Measurements from ENCODE around the gene SMAD7. TPM values are rescaled to one million over a fixed set of nuclear protein-coding genes. Genes with fewer than 3 reads are reported as not detected.

Gene SMAD7
- total and polyA plus RNA-seq, 7 experiments from 2014 or later, result 5.3 to 79.4 (median 21.4) TPM

GRCh38 chr18:48986851-48987761 is 36.3 kb upstream of the SMAD7 start:
- Histone ChIP-seq H3K9me3 (ENCODE audit: control insufficient read depth in 2 of 3, low read length in 3 of 3) (no peaks in the 10 kb centered on the region), H3K27me3 (ENCODE audit: control insufficient read depth in 2 of 2, insufficient read depth in 2 of 2, low read length in 2 of 2) (no peaks in the 10 kb centered on the region), H3K36me3 (ENCODE audit: control insufficient read depth in 2 of 3, insufficient read depth in 3 of 3, low read length in 3 of 3) (no peaks in the 10 kb centered on the region), H3K4me1 (ENCODE audit: control insufficient read depth in 2 of 2, insufficient read depth in 2 of 2, low read length in 2 of 2) (no peaks in the 10 kb centered on the region), H3K27ac (ENCODE audit: low read depth, low read length) (no peak overlapping the region), H3K4me3 (ENCODE audit: low read length) (no peak overlapping the region)
- Mint-ChIP-seq H3K36me3 (no peaks in the 10 kb centered on the region), H3K27ac (peak overlapping the region in 1 of 9 donors; percentile 46), H3K4me3 (no peak overlapping the region), H3K9me3 (peaks cover 0 to 2% (median 0%) of the 10 kb centered on the region in 11 donors), H3K4me1 (peaks cover 0 to 16% (median 5%) of the 10 kb centered on the region in 7 donors), H3K27me3 (peaks cover 0 to 19% (median 4%) of the 10 kb centered on the region in 5 donors)
- DNase-seq, result no peak
- POLR2A ChIA-PET, result no interaction called here
- CTCF ChIA-PET, result no interaction called here
- intact Hi-C loops (cut with micrococcal nuclease), result no loop called here
- ATAC-seq, result no peak

GRCh38 chr18:48985161-48985560 is 34.4 kb upstream of the SMAD7 start:
- H3K4me1 Mint-ChIP-seq, result peaks cover 0 to 20% (median 10%) of the 10 kb centered on the region in 7 donors
- H3K4me3 Mint-ChIP-seq, result no peak overlapping the region
- no peaks in the 10 kb centered on the region for H3K27me3 ChIP-seq (ENCODE audit: control insufficient read depth in 2 of 2, insufficient read depth in 2 of 2, low read length in 2 of 2)
- no peaks in the 10 kb centered on the region for H3K9me3 ChIP-seq (ENCODE audit: control insufficient read depth in 2 of 3, low read length in 3 of 3)
- ChIA-PET CTCF (interaction anchor here (0.7 kb wide), 1 partner anchor 56 kb away, joined by 3 read pairs; no protein-coding TSS in a partner anchor), POLR2A (interaction anchor here (0.7 kb wide), 2 partner anchors 63 to 225 kb away, joined by 3 read pairs; no protein-coding TSS in a partner anchor)
- H3K4me1 ChIP-seq (ENCODE audit: control insufficient read depth in 2 of 2, insufficient read depth in 2 of 2, low read length in 2 of 2), result no peaks in the 10 kb centered on the region
- ATAC-seq, result no peak
- no peak overlapping the region for H3K27ac Mint-ChIP-seq
- peaks cover under 1 to 29% (median 9%) of the 10 kb centered on the region in 5 donors for H3K27me3 Mint-ChIP-seq
- no peaks in the 10 kb centered on the region for H3K36me3 ChIP-seq (ENCODE audit: control insufficient read depth in 2 of 3, insufficient read depth in 3 of 3, low read length in 3 of 3)
- intact Hi-C loops (cut with micrococcal nuclease), result no loop called here
- no peak overlapping the region for H3K4me3 ChIP-seq (ENCODE audit: low read length)
- no peak overlapping the region for H3K27ac ChIP-seq (ENCODE audit: low read depth, low read length)
- H3K36me3 Mint-ChIP-seq, result no peaks in the 10 kb centered on the region
- DNase-seq, result no peak
- H3K9me3 Mint-ChIP-seq, result peaks cover 0 to 2% (median 0%) of the 10 kb centered on the region in 11 donors

- intact Hi-C loops (cut with micrococcal nuclease), result no loop called here
- Mint-ChIP-seq H3K36me3 (no peaks in the 10 kb centered on the region), H3K9me3 (peaks cover 0 to 2% (median 0%) of the 10 kb centered on the region in 11 donors), H3K4me1 (peaks cover 0 to 20% (median 13%) of the 10 kb centered on the region in 7 donors), H3K27me3 (peaks cover 4 to 32% (median 12%) of the 10 kb centered on the region in 5 donors), H3K27ac (no peak overlapping the region), H3K4me3 (no peak overlapping the region)
- H3K36me3 ChIP-seq (ENCODE audit: control insufficient read depth in 2 of 3, insufficient read depth in 3 of 3, low read length in 3 of 3), result no peaks in the 10 kb centered on the region
- ChIA-PET POLR2A (no interaction called here), CTCF (no interaction called here)
- H3K27me3 ChIP-seq (ENCODE audit: control insufficient read depth in 2 of 2, insufficient read depth in 2 of 2, low read length in 2 of 2), result no peaks in the 10 kb centered on the region
- no peaks in the 10 kb centered on the region for H3K9me3 ChIP-seq (ENCODE audit: control insufficient read depth in 2 of 3, low read length in 3 of 3)
- H3K4me1 ChIP-seq (ENCODE audit: control insufficient read depth in 2 of 2, insufficient read depth in 2 of 2, low read length in 2 of 2), result no peaks in the 10 kb centered on the region
- no peak overlapping the region for H3K27ac ChIP-seq (ENCODE audit: low read depth, low read length)
- ATAC-seq (no peak), DNase-seq (peak in 4 of 9 donors; percentile 17 to 48 (median 28))
- no peak overlapping the region for H3K4me3 ChIP-seq (ENCODE audit: low read length)
Observed at GRCh38 chr18:48983793-48984437, 33.1 kb upstream of the SMAD7 start.

GRCh38 chr18:48982266-48982665 is 31.5 kb upstream of the SMAD7 start:
- Mint-ChIP-seq H3K9me3 (peaks cover 0 to 2% (median 0%) of the 10 kb centered on the region in 11 donors), H3K36me3 (no peaks in the 10 kb centered on the region), H3K27me3 (peaks cover 8 to 43% (median 17%) of the 10 kb centered on the region in 5 donors), H3K4me1 (peaks cover 0 to 24% (median 13%) of the 10 kb centered on the region in 7 donors), H3K27ac (peak overlapping the region in 1 of 9 donors; percentile 62), H3K4me3 (no peak overlapping the region)
- CTCF ChIA-PET, result interaction anchor here (0.5 to 0.6 kb wide), 2 partner anchors 173 to 352 kb away, joined by 3 to 4 read pairs; no protein-coding TSS in a partner anchor
- intact Hi-C loops (cut with micrococcal nuclease), result no loop called here
- H3K36me3 ChIP-seq (ENCODE audit: control insufficient read depth in 2 of 3, insufficient read depth in 3 of 3, low read length in 3 of 3), result no peaks in the 10 kb centered on the region
- H3K9me3 ChIP-seq (ENCODE audit: control insufficient read depth in 2 of 3, low read length in 3 of 3), result no peaks in the 10 kb centered on the region
- DNase-seq, result no peak
- H3K4me3 ChIP-seq (ENCODE audit: low read length), result no peak overlapping the region
- no peaks in the 10 kb centered on the region for H3K27me3 ChIP-seq (ENCODE audit: control insufficient read depth in 2 of 2, insufficient read depth in 2 of 2, low read length in 2 of 2)
- no peak overlapping the region for H3K27ac ChIP-seq (ENCODE audit: low read depth, low read length)
- H3K4me1 ChIP-seq (ENCODE audit: control insufficient read depth in 2 of 2, insufficient read depth in 2 of 2, low read length in 2 of 2), result no peaks in the 10 kb centered on the region
- POLR2A ChIA-PET, result no interaction called here
- no peak for ATAC-seq

- H3K27ac ChIP-seq (ENCODE audit: low read depth, low read length), result no peak overlapping the region
- H3K9me3 ChIP-seq (ENCODE audit: control insufficient read depth in 2 of 3, low read length in 3 of 3), result no peaks in the 10 kb centered on the region
- ChIA-PET POLR2A (no interaction called here), CTCF (no interaction called here)
- peaks cover 0 to 2% (median 0%) of the 10 kb centered on the region in 11 donors for H3K9me3 Mint-ChIP-seq
- no peaks in the 10 kb centered on the region for H3K27me3 ChIP-seq (ENCODE audit: control insufficient read depth in 2 of 2, insufficient read depth in 2 of 2, low read length in 2 of 2)
- H3K4me3 ChIP-seq (ENCODE audit: low read length), result no peak overlapping the region
- H3K4me3 Mint-ChIP-seq, result no peak overlapping the region
- H3K27ac Mint-ChIP-seq, result peak overlapping the region in 1 of 9 donors; percentile 20
- peak; percentile 49 for ATAC-seq
- peaks cover 8 to 45% (median 24%) of the 10 kb centered on the region in 5 donors for H3K27me3 Mint-ChIP-seq
- intact Hi-C loops (cut with micrococcal nuclease), result loop anchor here in 1 of 2 donors (10.0 kb wide), 1 partner anchor 55 kb away; no protein-coding TSS in a partner anchor
- no peaks in the 10 kb centered on the region for H3K4me1 ChIP-seq (ENCODE audit: control insufficient read depth in 2 of 2, insufficient read depth in 2 of 2, low read length in 2 of 2)
- H3K36me3 Mint-ChIP-seq, result peaks cover 0 to 2% (median 0%) of the 10 kb centered on the region in 5 donors
- H3K36me3 ChIP-seq (ENCODE audit: control insufficient read depth in 2 of 3, insufficient read depth in 3 of 3, low read length in 3 of 3), result no peaks in the 10 kb centered on the region
- H3K4me1 Mint-ChIP-seq, result peaks cover 0 to 32% (median 17%) of the 10 kb centered on the region in 7 donors
- DNase-seq, result no peak
Observed at GRCh38 chr18:48979944-48980890, 29.5 kb upstream of the SMAD7 start.

GRCh38 chr18:48977914-48978313 is 27.1 kb upstream of the SMAD7 start:
- Histone ChIP-seq H3K27ac (ENCODE audit: low read depth, low read length) (no peak overlapping the region), H3K4me3 (ENCODE audit: low read length) (no peak overlapping the region), H3K36me3 (ENCODE audit: control insufficient read depth in 2 of 3, insufficient read depth in 3 of 3, low read length in 3 of 3) (no peaks in the 10 kb centered on the region), H3K27me3 (ENCODE audit: control insufficient read depth in 2 of 2, insufficient read depth in 2 of 2, low read length in 2 of 2) (no peaks in the 10 kb centered on the region), H3K9me3 (ENCODE audit: control insufficient read depth in 2 of 3, low read length in 3 of 3) (no peaks in the 10 kb centered on the region), H3K4me1 (ENCODE audit: control insufficient read depth in 2 of 2, insufficient read depth in 2 of 2, low read length in 2 of 2) (no peaks in the 10 kb centered on the region)
- Mint-ChIP-seq H3K27ac (peak overlapping the region in 1 of 9 donors; percentile 46), H3K27me3 (peaks cover 8 to 61% (median 27%) of the 10 kb centered on the region in 5 donors), H3K4me1 (peaks cover 0 to 29% (median 13%) of the 10 kb centered on the region in 7 donors), H3K4me3 (peak overlapping the region in 3 of 10 donors; percentile 7 to 27 (median 12)), H3K36me3 (peaks cover 0 to 2% (median 0%) of the 10 kb centered on the region in 5 donors), H3K9me3 (no peaks in the 10 kb centered on the region)
- DNase-seq (no peak), ATAC-seq (no peak)
- ChIA-PET POLR2A (no interaction called here), CTCF (no interaction called here)
- intact Hi-C loops (cut with micrococcal nuclease), result loop anchor here in 1 of 2 donors (2.0 to 10.0 kb wide), 2 partner anchors 53 to 143 kb away; no protein-coding TSS in a partner anchor

Data from naive thymus-derived CD4-positive, alpha-beta T cell (primary cell).